ENCODE data around the gene NHP2. TPM values are rescaled to one million over a fixed set of nuclear protein-coding genes. Genes with fewer than 3 reads are reported as not detected.

The NHP2 gene
- polyA plus RNA-seq, 1 donor from 2014 or later, result 227 TPM

- Mint-ChIP-seq H3K27me3 (no peaks in the 10 kb centered on the region), H3K27ac (peak overlapping the region in 1 of 3 donors; percentile 23)
Measured at GRCh38 chr5:178106086-178106485, 47.6 kb downstream of the NHP2 start.

GRCh38 chr5:178104492-178104891 is 49.2 kb downstream of the NHP2 start:
- Mint-ChIP-seq H3K36me3 (no peaks in the 10 kb centered on the region), H3K4me1 (peaks cover 4 to 21% (median 18%) of the 10 kb centered on the region in 3 donors), H3K4me3 (no peak overlapping the region), H3K9me3 (no peaks in the 10 kb centered on the region), H3K27me3 (no peaks in the 10 kb centered on the region), H3K27ac (no peak overlapping the region)

More at GRCh38 chr5:178106086-178106485, 47.6 kb downstream of the NHP2 start:
- Mint-ChIP-seq H3K36me3 (no peaks in the 10 kb centered on the region), H3K4me1 (peaks cover 4 to 29% (median 18%) of the 10 kb centered on the region in 3 donors), H3K4me3 (peak overlapping the region in 1 of 4 donors; percentile 51), H3K9me3 (no peaks in the 10 kb centered on the region)

GRCh38 chr5:178103612-178104011 is 50.1 kb downstream of the NHP2 start:
- H3K27ac Mint-ChIP-seq, result no peak overlapping the region

More at GRCh38 chr5:178103612-178104011, 50.1 kb downstream of the NHP2 start:
- H3K9me3 Mint-ChIP-seq, result no peaks in the 10 kb centered on the region
- H3K4me1 Mint-ChIP-seq, result peaks cover 4 to 15% (median 12%) of the 10 kb centered on the region in 3 donors
- no peaks in the 10 kb centered on the region for H3K27me3 Mint-ChIP-seq
- no peaks in the 10 kb centered on the region for H3K36me3 Mint-ChIP-seq
- H3K4me3 Mint-ChIP-seq, result peak overlapping the region in 1 of 4 donors; percentile 64

Other genes starting within 250 kb of the NHP2 start
- gene PROP1, start 157.6 kb downstream of the NHP2 start, polyA plus RNA-seq, result not detected
- gene N4BP3, start 40.4 kb downstream of the NHP2 start, polyA plus RNA-seq, result 10.1 TPM
- 43.0 TPM for gene RMND5B, start 22.9 kb downstream of the NHP2 start, polyA plus RNA-seq
- not detected for gene GMCL2, start 33.5 kb upstream of the NHP2 start, polyA plus RNA-seq
- gene HNRNPAB, start 50.6 kb upstream of the NHP2 start, polyA plus RNA-seq, result 70.6 TPM
- 58.1 TPM for gene PHYKPL, start 78.9 kb upstream of the NHP2 start, polyA plus RNA-seq

All from IgD-negative memory B cell (primary cell).